ENCODE data around the gene WDR45. TPM values are rescaled to one million over a fixed set of nuclear protein-coding genes. Genes with fewer than 3 reads are reported as not detected.
A peak's percentile ranks its signal among the peaks of the same experiment; 100 is the strongest.

WDR45 gene
- total and polyA plus RNA-seq, 2 of the 13 experiments (the other 11 are each of a cell fraction or from before 2014, with no cell fraction given), result 16.4 to 65.5 TPM

- 0 out of 2 replicates have a peak, but pooled peaks have one; percentile 19 for TF ChIP-seq ZNF629 (CRISPR knock-in tag; conservative IDR thresholded peaks at IDR 0.05)
- TF ChIP-seq ZNF460 (CRISPR knock-in tag; IDR thresholded peaks at IDR 0.05; ENCODE audit: borderline replicate concordance), result no peak
- TF ChIP-seq LBX2 (CRISPR knock-in tag; IDR thresholded peaks at IDR 0.05; ENCODE audit: borderline replicate concordance), result no peak
- H3K9me3 ChIP-seq (ENCODE audit: low read length), result no peaks in the 10 kb centered on the region
- intact Hi-C loops (cut with micrococcal nuclease; ENCODE audit: unreplicated experiment) (no loop called here), in situ Hi-C loops (cut with HindIII; ENCODE audit: extremely low pct_ligation_motif_present, low pct_unique_long_range_greater_than_20kb) (no loop called here)
- no peaks in the 10 kb centered on the region for H3K79me2 ChIP-seq (ENCODE audit: insufficient read depth, low read length)
- POLR2A ChIA-PET, result no interaction called here
- H3K27me3 ChIP-seq (ENCODE audit: control insufficient read depth in 1 of 2, insufficient read depth in 2 of 2, low read length in 2 of 2), result no peaks in the 10 kb centered on the region
- H4K20me1 ChIP-seq (ENCODE audit: insufficient read depth, low read length), result no peaks in the 10 kb centered on the region
- ATAC-seq (no peak), DNase-seq (ENCODE audit: low spot score) (no peak), FAIRE-seq (no peak)
- WGBS (ENCODE audit: low lambda C conversion rate), result 100% methylated on average over 2 of the region's 2 CpGs
- no peak overlapping the region for H3K4me2 ChIP-seq (ENCODE audit: low read depth, low read length)
- BruUV-seq (replicated peaks), result no TSS peak
- H3K27ac ChIP-seq (ENCODE audit: extremely low read length, insufficient read depth, low read length), result no peak overlapping the region
- H3K4me3 ChIP-seq (replicated peaks in 1 of 3; ENCODE audit: insufficient read depth in 1 of 3, low read depth in 2 of 3, low read length in 3 of 3), result no peak overlapping the region
- no peak overlapping the region for H2AFZ ChIP-seq (ENCODE audit: low read length)
- H3K36me3 ChIP-seq (replicated peaks in 1 of 2; ENCODE audit: control insufficient read depth in 1 of 2, insufficient read depth in 2 of 2, low read length in 2 of 2), result no peaks in the 10 kb centered on the region; a peak in 2 of 5 replicates
- CTCF ChIA-PET (ENCODE audit: low intra/inter-chr PET ratio, low total read pairs), result no interaction called here
- H3K9ac ChIP-seq (ENCODE audit: insufficient read depth, low read depth, low read length), result no peak overlapping the region
- peaks cover 12% of the 10 kb centered on the region for H3K4me1 ChIP-seq (ENCODE audit: insufficient read depth, low read length)
Measured at GRCh38 chrX:49066278-49066677, 13.4 kb downstream of the WDR45 start.

GRCh38 chrX:49064735-49065134, 15.0 kb downstream of the WDR45 start:
- no peak overlapping the region for H3K27ac ChIP-seq (ENCODE audit: extremely low read length, insufficient read depth, low read length)
- in situ Hi-C loops (cut with HindIII; ENCODE audit: extremely low pct_ligation_motif_present, low pct_unique_long_range_greater_than_20kb) (no loop called here), intact Hi-C loops (cut with micrococcal nuclease; ENCODE audit: unreplicated experiment) (no loop called here)
- H3K27me3 ChIP-seq (ENCODE audit: control insufficient read depth in 1 of 2, insufficient read depth in 2 of 2, low read length in 2 of 2), result no peaks in the 10 kb centered on the region
- H3K9ac ChIP-seq (ENCODE audit: insufficient read depth, low read depth, low read length), result no peak overlapping the region
- H2AFZ ChIP-seq (ENCODE audit: low read length), result no peak overlapping the region
- no peaks in the 10 kb centered on the region for H3K79me2 ChIP-seq (ENCODE audit: insufficient read depth, low read length)
- FAIRE-seq, result no peak
- ChIA-PET CTCF (ENCODE audit: low intra/inter-chr PET ratio, low total read pairs) (no interaction called here), POLR2A (no interaction called here)
- DNase-seq (ENCODE audit: low spot score), result no peak
- ATAC-seq, result no peak
- TF ChIP-seq ZBTB44 (CRISPR knock-in tag; IDR thresholded peaks at IDR 0.05) (no peak), ZNF503 (CRISPR knock-in tag; IDR thresholded peaks at IDR 0.05) (no peak), DBP (CRISPR knock-in tag; IDR thresholded peaks at IDR 0.05; ENCODE audit: not compliant biosample characterization) (no peak)
- no peaks in the 10 kb centered on the region for H4K20me1 ChIP-seq (ENCODE audit: insufficient read depth, low read length)
- no peaks in the 10 kb centered on the region for H3K9me3 ChIP-seq (ENCODE audit: low read length)
- H3K4me2 ChIP-seq (ENCODE audit: low read depth, low read length), result no peak overlapping the region
- peaks cover 26% of the 10 kb centered on the region for H3K4me1 ChIP-seq (ENCODE audit: insufficient read depth, low read length)
- no peaks in the 10 kb centered on the region; a peak in 2 of 5 replicates for H3K36me3 ChIP-seq (replicated peaks in 1 of 2; ENCODE audit: control insufficient read depth in 1 of 2, insufficient read depth in 2 of 2, low read length in 2 of 2)
- no peak overlapping the region for H3K4me3 ChIP-seq (replicated peaks in 1 of 3; ENCODE audit: insufficient read depth in 1 of 3, low read depth in 2 of 3, low read length in 3 of 3)
- 93% methylated on average over 3 of the region's 8 CpGs for WGBS (ENCODE audit: low lambda C conversion rate)
- BruUV-seq (replicated peaks), result no TSS peak
